ENCODE measurements around the gene TSSK2.
"Not testable (repeated sequence)": the region's sequence is repeated elsewhere in the genome, so short reads cannot be mapped to it uniquely, and the experiment has no call there.

The TSSK2 gene

DNA sequence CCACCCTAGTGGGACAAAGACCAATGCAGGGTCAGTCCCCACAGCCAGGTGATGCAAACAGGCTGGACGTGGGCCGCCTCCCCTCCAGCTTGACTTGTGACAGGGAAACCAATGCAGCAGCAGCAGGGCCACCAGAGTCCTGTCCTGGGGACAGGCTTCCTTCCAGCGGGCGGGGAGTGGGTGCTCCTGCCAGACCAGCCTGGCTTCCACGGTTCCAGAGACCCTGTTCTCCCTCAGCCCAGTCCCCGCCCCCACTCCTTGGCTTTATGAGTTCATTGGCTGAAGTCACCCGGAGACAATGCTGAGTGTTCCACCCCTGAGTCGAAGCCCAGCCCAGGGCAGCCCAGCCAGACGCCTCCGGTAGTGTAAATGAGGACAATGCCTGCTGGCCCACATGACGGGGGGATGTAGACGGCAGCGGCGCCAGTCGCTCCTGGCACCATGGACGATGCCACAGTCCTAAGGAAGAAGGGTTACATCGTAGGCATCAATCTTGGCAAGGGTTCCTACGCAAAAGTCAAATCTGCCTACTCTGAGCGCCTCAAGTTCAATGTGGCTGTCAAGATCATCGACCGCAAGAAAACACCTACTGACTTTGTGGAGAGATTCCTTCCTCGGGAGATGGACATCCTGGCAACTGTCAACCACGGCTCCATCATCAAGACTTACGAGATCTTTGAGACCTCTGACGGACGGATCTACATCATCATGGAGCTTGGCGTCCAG is at the start of gene TSSK2:
Gene TSSK2 (plus strand): TSS at position 350 of the 726 bp plus-strand sequence. CDS start 92 bp downstream, at position 442.
- DNase-seq (ENCODE audit: low spot score), result no peak

DNA sequence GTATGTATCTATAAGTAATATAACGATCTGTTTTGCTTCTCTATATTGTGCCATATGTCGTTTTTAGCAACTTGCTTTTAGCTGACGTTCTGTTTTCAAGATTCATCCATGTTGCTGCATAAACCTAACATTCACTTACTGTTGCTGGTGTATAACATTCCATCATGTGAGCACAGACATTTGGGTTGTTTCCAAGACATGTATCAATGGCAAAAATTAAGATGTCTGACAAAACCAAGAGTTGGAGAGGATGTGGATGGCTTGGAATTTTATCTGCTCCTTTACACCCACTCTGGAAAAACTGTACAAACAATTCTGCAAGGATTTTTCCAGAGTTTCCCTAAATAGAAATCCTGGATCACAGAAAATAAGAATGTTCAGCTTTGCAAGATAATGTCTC is 49.8 kb upstream of the TSSK2 start:
- no peak for DNase-seq (ENCODE audit: low spot score)

DNA sequence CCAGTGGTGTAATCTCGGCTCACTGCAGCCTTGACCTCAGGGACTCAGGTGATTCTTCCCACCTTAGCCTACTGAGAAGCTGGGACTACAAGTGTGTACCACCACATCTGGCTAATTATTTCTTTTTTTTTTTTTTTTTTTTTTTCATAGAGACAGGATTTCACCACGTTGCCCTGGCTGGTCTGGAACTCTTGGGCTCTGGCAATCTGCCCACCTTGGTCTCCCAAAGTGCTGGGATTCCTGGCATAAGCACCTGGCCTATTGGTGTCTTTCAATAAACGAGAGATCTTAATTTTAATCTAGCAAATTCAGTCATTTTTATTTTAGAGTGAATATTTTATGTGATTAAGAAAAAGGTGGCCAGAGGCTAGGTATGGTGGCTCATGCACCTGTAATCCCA is 49.0 kb upstream of the TSSK2 start:
- DNase-seq (ENCODE audit: low spot score), result no peak

DNA sequence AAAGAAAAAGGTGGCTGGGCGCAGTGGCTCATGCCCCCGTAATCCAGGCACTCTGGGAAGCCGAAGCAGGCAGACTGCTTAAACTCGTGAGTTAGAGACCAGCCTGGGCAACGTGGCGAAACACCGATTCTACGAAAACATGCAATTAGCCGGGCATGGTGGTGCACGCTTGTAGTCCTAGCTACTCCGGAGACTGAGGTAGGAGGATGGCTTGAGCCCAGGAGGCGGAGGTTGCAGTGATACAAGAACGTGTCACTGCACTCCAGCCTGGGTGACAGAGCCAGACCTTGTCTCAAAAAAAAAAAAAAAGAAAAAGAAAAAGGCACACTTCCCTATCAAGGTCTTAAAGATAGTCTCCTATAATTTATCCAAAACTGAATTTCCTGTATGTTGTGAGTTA is 48.3 kb upstream of the TSSK2 start:
- DNase-seq (ENCODE audit: low spot score), result no peak

DNA sequence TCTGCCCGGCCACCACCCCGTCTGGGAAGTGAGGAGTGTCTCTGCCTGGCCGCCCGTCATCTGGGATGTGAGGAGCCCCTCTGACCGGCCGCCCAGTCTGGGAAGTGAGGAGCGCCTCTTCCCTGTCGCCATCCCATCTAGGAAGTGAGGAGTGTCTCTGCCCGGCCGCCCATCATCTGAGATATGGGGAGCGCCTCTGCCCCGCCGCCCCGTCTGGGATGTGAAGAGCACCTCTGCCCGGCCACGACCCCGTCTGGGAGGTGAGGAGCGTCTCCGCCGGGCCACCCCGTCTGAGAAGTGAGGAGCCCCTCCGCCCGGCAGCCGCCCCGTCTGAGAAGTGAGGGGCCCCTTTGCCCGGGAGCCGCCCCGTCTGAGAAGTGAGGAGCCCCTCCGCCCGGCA is 47.0 kb upstream of the TSSK2 start:
- not testable (repeated sequence) for DNase-seq (ENCODE audit: low spot score)

DNA sequence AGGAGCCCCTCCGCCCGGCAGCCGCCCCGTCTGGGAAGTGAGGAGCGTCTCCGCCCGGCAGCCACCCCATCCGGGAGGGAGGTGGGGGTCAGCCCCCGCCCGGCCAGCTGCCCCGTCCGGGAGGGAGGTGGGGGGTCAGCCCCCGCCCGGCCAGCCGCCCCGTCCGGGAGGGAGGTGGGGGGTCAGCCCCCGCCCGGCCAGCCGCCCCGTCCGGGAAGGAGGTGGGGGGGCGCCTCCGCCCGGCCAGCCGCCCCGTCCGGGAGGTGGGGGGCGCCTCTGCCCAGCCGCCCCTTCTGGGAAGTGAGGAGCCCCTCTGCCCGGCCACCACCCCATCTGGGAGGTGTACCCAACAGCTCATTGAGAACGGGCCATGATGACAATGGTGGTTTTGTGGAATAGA is 46.5 kb upstream of the TSSK2 start:
- DNase-seq (ENCODE audit: low spot score), result not testable (repeated sequence)

DNA sequence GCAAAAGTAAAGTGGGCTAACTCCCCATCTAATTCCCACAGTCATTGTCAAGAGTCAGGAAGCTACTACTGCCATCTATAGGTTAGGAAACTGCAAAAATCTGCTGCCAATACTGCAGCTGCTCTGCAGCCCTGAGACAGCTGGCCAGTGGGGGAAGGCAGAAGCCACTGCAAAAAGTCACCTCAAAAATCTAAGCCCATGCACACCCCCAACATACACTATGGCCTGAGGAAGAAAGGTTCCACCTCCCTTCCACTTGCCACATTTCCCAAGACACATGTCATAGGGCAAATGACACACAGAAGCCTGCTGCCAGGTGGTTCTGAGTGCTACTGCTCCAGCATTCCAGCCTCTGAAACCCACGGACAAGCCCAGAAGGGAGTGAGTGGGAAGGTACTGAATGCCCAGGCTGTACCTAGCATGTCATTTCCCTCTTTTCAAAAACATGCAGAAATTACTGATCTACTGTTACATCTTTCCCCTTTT is 45.8 kb upstream of the TSSK2 start:
- peak; percentile 44 for DNase-seq (ENCODE audit: low spot score)

DNA sequence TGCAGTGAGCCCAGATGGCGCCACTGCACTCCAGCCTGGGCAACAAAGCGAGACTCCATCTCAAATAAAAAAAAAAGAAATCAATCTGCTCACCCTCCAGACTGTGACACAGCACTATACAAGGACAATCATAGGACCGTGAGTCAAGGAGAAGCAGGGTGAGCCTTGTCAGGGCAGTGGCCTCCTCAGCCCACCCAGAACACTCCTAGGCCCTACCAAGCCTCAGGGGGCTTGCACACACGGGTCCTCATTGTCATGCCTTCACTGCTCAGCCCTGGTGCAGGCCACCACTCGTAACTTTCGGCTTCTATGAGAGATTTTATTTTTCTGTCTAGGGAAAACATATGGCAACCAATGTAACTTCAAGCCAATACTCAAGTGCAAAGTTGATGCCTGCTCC is 44.7 kb upstream of the TSSK2 start:
- DNase-seq (ENCODE audit: low spot score), result no peak

DNA sequence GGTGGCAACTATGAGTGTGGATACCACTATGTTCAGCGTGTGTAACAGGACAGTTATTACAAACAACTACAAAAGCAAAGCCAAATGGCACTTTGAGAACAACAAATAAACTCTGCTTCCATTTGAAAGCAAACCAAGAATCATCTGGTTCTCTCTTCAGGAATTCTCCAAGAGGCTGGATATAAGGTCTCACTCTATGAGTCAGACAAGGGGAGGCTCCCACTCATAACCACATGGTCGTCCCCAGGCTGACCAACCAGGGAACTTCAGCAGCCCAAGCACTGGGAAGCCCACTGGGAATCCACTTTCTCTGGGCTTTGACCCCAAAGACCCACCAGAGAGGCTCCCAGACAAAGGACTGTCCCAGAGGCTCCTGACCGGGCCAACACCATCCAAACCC is 44.2 kb upstream of the TSSK2 start:
- peak; percentile 78 for DNase-seq (ENCODE audit: low spot score)

DNA sequence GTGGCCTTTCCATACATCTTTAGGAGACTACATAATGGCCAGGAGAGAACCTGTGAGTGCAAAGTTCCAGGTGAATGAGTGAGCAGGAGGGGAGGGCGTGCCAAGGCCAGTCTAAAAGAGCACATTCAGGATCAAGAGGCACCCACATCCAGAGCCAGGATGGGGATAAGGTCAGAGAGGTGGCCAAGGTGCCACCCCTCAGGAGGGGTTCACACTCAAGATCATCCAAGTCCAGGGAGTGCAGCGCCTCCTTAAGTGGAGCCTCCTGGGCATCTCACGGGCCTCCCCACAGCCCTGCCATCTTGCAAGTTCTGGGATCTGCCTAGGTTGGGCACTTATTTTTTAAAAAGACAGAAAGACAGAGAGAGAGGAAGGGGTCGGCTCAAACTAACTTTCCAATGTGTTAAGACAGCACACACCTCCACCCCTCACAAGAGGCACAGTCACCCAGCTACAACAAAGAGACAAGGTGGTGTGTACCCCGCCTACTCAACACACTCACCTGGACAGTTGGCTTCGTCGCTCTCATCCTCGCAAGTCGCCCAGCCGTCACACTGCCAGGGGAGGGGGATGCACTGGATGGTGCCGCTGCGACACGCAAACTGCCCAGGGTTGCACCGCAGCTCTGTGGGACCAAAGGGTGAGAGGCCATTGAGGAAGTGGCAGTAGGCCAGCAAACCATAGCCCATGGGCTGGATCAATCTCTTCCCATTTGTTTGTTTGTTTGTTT is 42.1 kb upstream of the TSSK2 start:
- DNase-seq (ENCODE audit: low spot score), result no peak

DNA sequence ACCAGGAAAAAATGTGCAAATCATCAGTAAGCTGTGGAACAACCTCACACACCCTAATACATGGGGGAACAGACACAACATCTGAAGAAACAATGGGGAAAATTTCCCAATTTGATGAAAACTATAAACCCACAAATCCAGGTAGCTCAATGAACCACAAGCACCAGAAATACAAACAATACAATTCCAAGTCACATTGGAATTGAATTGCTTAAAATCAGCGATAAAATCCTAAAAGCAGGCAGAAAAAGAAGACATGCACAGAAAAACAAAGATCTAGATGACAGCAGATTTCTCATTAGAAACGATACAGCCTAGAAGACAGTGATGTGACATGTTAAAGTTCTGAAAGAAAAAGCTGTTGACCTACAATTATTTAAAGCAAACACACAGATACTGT is 40.9 kb upstream of the TSSK2 start:
- DNase-seq (ENCODE audit: low spot score), result no peak

DNA sequence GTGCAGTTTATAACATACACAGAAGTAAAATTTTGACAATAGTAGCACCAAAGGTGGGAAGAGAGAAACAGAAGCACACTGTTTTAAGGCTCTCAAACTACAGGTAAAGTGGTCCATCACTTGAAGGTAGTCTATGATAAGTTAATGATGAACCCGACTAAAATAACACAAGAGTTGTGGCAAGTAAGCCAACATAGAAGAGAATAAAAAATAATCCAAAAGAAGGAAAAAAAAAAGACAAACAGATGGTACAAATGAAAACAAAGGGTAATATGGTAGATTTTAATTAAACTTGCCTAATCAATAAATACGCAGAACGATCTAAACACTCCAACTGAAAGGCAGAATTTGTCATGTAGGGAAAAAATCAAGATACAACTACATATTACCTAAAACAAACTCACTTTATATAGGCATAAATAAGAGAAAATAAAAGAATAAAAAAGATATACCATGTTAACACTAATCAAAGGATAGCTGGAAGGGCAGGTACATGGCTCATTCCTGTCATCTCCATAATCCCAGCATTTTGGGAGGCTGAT is 40.5 kb upstream of the TSSK2 start:
- DNase-seq (ENCODE audit: low spot score), result no peak

DNA sequence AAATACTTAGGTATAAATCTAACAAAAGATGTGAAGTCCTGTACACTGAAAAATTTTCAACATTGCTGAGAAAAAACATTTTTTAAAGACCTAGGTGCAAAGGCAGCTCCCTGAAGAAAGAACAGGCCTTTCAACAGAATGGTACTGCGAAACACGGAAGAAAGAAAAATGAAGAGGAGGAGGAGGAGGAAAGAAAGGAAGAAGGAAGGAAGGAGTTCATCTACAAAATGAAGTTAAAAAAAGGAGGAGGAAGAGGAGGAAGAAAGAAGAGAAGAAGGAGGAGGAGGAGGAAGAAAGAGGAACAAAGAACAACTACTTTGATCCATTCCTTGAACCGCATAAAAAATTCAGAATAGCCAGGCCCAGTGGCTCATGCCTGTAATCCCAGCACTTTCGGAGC is 38.4 kb upstream of the TSSK2 start:
- DNase-seq (ENCODE audit: low spot score), result no peak

DNA sequence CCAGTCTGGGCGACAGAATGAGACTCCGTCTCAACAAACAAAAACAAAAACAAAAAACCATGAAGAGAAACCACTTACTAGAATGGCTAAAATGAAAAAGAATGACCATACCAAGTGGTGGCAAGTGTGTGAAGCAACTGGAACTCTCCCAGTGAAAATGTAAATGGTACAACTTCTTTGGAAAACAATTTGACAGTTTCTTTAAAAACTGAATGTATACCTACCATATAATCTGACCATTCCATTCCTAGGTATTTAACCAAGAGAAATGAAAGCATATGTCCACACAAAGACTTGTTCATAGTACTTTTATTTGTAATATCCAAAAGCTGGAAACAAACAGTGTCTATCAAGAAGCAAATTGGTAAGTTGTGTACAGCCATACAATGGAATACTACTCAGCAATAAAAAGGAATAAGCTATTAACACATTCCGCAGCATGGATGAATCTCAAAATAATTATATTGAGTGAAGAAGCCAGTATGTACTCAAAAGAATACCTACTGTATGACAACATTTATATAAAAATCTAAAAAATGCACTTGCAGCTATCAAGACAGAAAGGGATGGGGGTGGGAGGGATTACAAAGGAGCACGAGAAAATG is 36.6 kb upstream of the TSSK2 start:
- no peak for DNase-seq (ENCODE audit: low spot score)

DNA sequence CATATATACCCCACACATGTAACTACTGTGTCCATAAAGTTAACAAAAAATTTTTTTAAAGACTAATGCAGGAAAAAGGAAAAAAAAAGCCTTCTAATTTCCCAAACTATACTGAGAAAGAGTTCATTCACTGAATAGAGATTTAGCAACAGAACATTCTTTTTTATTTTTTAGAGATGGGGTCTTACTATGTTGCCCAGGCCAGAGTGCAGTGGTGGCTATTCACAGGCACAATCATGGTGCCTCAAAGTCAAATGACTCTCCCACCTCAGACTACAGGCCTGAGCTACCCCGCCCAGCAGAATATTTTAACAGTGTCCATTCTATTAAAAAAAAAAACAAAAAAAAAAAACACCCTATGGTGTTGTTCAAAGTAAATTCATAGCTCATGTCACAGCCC is 34.6 kb upstream of the TSSK2 start:
- DNase-seq (ENCODE audit: low spot score), result no peak

DNA sequence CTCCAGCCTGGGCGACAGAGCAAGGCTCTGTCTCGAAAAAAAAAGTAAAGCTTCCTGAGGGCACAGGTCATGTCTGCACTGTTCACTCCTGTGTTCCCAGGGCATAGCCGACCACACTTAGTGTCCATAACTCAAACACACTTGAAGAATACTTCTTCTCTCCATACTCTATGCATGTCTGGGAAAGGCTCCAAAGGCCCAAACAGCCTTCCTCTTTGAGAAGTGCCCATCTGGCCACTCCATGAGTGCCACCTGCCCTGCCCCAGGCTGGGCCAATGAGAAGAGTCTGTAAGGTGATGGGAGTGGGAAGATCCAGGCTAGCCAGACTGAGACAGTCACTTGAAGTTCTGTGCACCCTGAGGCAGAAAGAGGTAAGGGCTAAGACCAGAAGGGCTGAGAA is 33.6 kb upstream of the TSSK2 start:
- no peak for DNase-seq (ENCODE audit: low spot score)

DNA sequence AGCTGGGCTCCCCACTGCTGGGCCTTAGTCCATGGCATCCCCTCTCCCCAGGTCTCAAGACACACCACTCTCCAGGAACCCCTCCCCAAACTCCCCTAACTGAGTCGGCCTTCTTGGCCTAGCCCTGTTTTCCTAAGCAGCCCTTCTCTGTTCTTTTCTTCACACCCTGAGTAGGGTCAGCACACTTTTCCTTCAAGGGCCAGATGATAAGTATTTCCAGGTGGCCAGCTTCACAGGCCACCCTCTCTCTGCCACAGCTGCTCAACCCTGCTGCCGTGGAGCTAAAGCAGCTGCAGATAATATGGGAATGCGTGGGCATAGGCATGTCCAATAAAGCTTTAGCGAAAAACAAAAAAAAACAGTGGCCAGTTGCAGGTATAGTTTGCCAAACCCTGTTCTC is 33.0 kb upstream of the TSSK2 start:
- no peak for DNase-seq (ENCODE audit: low spot score)

DNA sequence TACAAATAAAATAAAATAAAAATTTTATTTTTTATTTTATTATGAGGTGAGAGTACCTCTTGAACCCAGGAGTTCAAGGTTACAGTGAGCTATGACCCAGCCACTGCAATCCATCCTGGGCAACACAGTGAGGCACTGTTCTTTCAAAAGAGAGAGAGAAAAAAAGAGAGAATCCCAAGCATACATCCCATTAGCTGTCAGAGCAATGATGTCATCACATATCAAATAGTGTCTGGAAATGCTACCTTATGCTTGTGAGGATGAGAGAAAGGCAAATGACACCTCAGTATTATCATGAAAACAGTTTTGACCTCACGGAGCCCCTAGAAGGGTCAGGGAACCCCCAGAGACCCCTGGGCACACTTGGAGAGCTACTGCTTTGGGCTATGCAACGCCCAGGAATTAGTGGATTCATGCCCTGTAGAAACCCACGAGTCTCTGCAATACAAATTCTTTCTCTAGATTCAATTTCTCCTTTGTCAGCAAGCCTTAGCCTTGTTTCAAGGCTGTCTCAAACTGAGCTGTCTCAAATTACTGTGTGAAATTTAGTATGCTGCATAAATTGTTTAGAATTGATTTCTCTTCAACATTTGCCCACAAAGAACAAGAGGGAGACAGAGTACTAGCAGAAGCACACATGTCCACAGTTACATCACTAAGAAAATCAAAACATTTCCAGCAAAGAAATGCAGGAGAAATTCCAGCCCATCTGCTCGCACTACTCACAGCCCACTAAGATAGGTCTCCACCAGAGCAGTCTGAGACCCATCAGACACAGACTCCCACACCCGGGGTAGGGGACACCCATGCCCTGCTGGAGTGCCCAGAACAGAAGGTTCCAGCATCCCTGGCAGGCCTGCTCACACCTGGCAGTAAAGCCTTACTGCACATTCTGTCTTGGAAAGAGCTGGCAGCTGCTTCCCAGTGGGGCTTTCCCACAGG is 27.0 kb upstream of the TSSK2 start:
- no peak for DNase-seq (ENCODE audit: low spot score)

DNA sequence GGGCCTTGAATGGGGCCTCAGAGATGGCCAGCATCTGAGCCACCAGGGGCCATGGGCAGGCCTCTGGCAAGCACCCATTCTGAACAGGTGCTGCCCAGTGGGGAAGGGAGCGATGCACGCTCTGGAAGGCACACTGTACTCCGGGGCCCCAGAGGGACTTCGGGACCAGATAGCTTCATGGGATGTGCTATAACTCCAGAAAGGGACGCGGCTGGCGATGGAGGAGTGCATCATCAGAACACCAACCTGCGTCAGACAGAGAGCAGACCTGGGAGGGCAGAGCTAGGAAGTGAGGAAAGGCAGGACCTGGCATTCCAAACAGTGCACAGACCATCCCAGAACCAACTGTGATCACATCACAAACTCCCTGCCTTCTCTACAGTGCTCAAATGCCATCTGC is 25.7 kb upstream of the TSSK2 start:
- no peak for DNase-seq (ENCODE audit: low spot score)

DNA sequence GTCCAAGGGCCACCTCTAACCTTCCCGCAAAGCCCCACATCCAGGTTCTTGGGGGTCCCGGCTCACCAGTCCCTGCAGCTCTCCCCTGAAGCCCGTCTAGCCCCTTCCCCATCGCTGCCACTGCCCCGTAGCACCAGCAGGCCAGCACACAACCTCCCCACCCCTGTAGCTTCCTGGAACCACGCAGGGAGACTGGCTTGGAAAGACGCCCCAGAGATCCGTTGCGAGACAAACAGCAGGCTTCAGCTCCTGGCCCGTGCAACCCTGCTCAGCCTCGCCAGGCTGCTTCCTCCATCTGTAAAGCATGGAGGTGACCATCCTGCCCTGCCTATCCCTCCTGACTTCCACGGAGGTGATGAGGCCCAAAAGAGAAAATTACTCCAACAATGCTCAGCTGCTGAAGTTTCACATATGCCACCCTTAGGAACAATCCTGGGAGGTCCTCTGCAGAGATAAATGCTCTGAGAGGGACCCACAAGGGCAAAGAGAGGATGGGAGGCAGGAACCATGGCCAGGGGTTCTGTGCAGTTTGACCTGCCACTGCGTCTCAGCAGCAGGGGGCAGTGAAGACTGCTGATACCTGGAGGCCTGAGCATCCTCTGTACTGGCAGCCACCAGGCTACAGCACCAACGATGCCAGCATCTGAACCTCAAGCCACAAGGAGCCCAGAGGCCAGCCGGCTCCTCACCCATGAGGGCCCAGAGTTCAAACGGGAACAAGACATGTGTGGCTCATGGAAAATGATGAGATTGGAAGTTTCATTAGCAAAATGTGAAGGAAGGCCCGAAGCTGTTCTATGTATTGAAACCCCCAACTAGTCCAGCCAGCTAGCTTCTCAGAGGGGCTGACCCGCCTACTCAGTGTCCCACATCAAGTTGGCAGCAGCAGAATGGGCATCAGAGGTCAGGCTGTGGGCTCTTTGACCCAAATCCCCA is 25.0 kb upstream of the TSSK2 start:
- DNase-seq (ENCODE audit: low spot score), result no peak

All from AG08395 (cell line).